Progenitor cell of endocrine pancreas (in vitro differentiated cells): Measurements from ENCODE around the gene WDSUB1. TPM values are rescaled to one million over a fixed set of nuclear protein-coding genes. Genes with fewer than 3 reads are reported as not detected.

Source experiments
- DNase-seq: peaks from one replicate; pipeline ENCODE4 v3.0.0; 2021; ENCODE audit warnings: low spot score; ENCODE audit not compliant: unreplicated experiment
- H3K27ac Mint-ChIP-seq: 2 replicates; pipeline ENCODE4 v1.8.0; 2021; ENCODE audit warnings: mild to moderate bottlenecking, moderate library complexity, mixed read lengths
- H3K27me3 Mint-ChIP-seq: 2 replicates; pipeline ENCODE4 v1.8.0; 2021; ENCODE audit warnings: mixed read lengths
- H3K36me3 Mint-ChIP-seq: 2 replicates; pipeline ENCODE4 v1.8.0; 2022; ENCODE audit warnings: mixed read lengths; ENCODE audit not compliant: insufficient read depth
- H3K4me1 Mint-ChIP-seq: 2 replicates; pipeline ENCODE4 v1.8.0; 2021; ENCODE audit warnings: low read depth, mixed read lengths
- H3K4me3 Mint-ChIP-seq: 2 replicates; pipeline ENCODE4 v1.8.0; 2021; ENCODE audit warnings: low read depth, mild to moderate bottlenecking, moderate library complexity, mixed read lengths
- H3K9me3 Mint-ChIP-seq: 2 replicates; pipeline ENCODE4 v1.8.0; 2021; ENCODE audit warnings: low read depth, mixed read lengths
- total RNA-seq: library from RNA; stranded (reverse); gene quantifications from 2 replicates; pipeline ENCODE4 v1.2.1, GENCODE V29; 2021
- TF ChIP-seq, protein P1 (sequence below): fragments of 200-600 bp; sonication (generic); IDR thresholded peaks from one replicate; pipeline ENCODE4 v1.5.0; 2021; ENCODE audit warnings: antibody characterized with exemption, mild to moderate bottlenecking; ENCODE audit not compliant: unreplicated experiment

The WDSUB1 gene
- total RNA-seq, 1 donor from 2014 or later = 14.9 TPM

DNA sequence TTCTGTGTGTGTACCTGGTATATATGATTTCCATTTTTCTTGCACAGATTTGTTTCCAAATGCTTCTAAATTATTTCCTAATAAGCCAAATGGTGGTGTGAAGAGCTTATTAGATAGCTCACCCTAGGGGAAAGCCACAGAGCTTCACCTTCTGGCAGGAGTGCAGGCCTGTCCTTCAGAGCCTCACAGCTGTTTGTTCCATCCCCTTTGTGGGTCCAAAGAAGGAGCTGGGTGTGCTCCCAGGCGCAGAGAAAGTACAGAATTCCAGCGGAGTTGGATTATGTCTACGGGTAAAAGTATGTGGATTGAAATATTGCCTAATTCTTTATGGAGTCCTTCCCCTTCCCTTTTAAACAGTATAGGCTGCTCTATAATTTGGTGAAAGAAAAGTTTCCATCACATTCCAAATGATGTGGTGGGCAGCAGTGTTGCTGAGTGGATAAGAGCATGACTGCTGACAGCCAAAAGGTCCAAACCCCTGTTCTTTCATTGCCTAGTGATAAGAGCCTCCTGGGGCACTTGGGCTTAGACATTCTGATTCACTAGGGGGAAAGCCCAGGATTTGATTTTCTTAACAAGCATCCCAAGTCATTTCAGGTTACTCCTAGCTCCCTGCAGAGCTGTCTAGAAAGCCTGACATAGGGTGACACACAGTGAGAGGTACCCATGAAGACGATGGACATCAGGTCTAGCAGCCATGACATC is 86.6 kb downstream of the WDSUB1 start:
- Mint-ChIP-seq H3K4me3 (no peak overlapping the region), H3K27ac (no peak overlapping the region), H3K9me3 (no peaks in the 10 kb centered on the region), H3K4me1 (peaks cover 10% of the 10 kb centered on the region), H3K27me3 (no peaks in the 10 kb centered on the region), H3K36me3 (peaks cover 16% of the 10 kb centered on the region)
- DNase-seq = no peak
- TF ChIP-seq, protein P1, sequence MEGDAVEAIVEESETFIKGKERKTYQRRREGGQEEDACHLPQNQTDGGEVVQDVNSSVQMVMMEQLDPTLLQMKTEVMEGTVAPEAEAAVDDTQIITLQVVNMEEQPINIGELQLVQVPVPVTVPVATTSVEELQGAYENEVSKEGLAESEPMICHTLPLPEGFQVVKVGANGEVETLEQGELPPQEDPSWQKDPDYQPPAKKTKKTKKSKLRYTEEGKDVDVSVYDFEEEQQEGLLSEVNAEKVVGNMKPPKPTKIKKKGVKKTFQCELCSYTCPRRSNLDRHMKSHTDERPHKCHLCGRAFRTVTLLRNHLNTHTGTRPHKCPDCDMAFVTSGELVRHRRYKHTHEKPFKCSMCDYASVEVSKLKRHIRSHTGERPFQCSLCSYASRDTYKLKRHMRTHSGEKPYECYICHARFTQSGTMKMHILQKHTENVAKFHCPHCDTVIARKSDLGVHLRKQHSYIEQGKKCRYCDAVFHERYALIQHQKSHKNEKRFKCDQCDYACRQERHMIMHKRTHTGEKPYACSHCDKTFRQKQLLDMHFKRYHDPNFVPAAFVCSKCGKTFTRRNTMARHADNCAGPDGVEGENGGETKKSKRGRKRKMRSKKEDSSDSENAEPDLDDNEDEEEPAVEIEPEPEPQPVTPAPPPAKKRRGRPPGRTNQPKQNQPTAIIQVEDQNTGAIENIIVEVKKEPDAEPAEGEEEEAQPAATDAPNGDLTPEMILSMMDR = no peak

DNA sequence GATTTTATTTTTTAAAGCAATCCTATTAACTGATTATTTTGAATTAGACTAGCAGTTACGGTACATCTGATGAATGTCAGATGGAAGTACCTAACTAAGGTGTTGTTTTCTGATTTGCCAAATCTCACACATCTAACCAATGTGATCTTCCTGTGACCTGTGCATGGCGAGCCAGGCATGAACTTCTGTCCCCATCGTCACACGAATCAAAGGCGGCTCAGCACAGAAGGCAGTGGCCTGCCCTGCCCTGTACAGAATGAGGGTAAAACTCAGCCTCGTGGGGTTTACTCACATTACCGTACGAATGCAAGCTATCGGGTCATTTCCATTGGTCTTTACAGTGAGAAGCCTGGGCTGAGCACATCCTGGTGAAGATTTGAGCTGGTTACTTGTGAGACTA is 87.3 kb downstream of the WDSUB1 start:
- TF ChIP-seq, protein P1 = no peak
- Mint-ChIP-seq H3K27ac (no peak overlapping the region), H3K9me3 (no peaks in the 10 kb centered on the region), H3K36me3 (peaks cover 16% of the 10 kb centered on the region), H3K4me1 (peaks cover 10% of the 10 kb centered on the region), H3K4me3 (no peak overlapping the region), H3K27me3 (no peaks in the 10 kb centered on the region)
- no peak for DNase-seq

DNA sequence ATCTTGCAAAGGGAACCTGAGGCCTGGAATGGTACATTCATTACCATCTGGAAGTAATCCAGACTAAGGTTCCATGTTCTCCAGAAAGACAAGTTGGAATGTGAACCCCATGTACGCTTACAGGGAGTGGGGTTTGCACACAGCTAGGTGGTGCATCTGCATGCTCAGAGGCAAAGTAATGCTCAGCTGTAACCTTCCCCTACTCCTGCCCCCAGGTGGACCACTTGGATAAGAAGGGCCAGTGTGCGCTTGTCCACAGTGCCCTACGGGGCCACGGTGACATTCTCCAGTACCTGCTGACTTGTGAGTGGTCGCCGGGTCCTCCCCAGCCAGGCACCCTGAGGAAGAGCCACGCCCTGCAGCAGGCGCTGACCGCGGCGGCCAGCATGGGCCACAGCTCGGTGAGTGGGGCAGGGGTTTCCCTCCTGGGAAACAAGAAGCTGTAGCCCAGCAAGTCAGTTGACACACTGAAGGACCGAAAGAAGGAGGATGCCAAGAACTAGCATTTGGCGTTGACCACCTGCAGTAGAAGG is 90.0 kb downstream of the WDSUB1 start:
- Mint-ChIP-seq H3K9me3 (no peaks in the 10 kb centered on the region), H3K4me1 (peaks cover 6% of the 10 kb centered on the region), H3K4me3 (no peak overlapping the region), H3K27ac (no peak overlapping the region), H3K27me3 (no peaks in the 10 kb centered on the region), H3K36me3 (peaks cover 16% of the 10 kb centered on the region)
- DNase-seq = no peak
- TF ChIP-seq, protein P1 = no peak

DNA sequence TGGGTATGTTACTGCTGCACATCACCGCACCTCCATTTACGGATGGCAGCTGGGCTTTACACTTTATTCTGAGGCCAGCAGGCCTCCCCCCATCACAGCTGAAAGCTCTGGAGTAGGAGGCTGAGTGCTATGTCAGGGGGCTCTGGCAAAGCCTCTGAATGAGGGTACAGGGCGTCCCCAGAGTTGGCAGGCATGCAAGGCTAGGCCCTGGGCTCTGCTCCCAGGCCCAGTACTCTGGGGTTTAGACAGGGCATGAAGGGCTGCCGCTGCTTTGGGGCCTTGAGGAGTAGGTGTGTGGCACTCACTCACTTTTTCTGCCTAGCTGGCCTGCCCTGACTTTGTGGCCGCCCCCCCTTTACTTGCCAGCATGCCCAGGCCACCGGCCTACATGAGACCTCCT is 90.8 kb downstream of the WDSUB1 start:
- TF ChIP-seq, protein P1 = no peak
- peaks cover 14% of the 10 kb centered on the region for H3K36me3 Mint-ChIP-seq
- no peak overlapping the region for H3K4me3 Mint-ChIP-seq
- peaks cover under 1% of the 10 kb centered on the region for H3K4me1 Mint-ChIP-seq
- no peaks in the 10 kb centered on the region for H3K27me3 Mint-ChIP-seq
- H3K27ac Mint-ChIP-seq = no peak overlapping the region
- H3K9me3 Mint-ChIP-seq = no peaks in the 10 kb centered on the region
- no peak for DNase-seq

DNA sequence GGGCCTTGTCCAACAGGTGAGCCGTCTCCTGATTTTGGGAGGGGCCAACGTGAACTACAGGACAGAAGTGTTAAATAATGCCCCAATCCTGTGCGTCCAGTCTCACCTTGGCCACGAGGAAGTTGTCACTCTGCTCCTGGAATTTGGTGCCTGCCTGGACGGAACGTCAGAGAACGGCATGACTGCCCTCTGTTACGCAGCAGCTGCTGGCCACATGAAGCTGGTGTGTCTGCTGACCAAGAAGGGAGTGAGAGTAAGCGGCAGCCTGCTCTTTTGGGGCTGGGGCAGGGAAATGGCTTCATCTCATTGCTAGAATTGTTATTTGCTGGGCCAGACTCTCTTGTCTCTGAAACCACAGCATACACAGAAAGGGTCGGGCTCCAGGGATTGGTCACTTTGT is 92.3 kb downstream of the WDSUB1 start:
- Mint-ChIP-seq H3K27me3 (no peaks in the 10 kb centered on the region), H3K27ac (no peak overlapping the region), H3K4me3 (no peak overlapping the region), H3K4me1 (no peaks in the 10 kb centered on the region), H3K36me3 (peaks cover 10% of the 10 kb centered on the region), H3K9me3 (no peaks in the 10 kb centered on the region)
- DNase-seq = no peak
- TF ChIP-seq, protein P1 = no peak
